ENCODE measurements around the gene IKBIP.
"Not testable (repeated sequence)": the region's sequence is repeated elsewhere in the genome, so short reads cannot be mapped to it uniquely, and the experiment has no call there.

The IKBIP gene

DNA sequence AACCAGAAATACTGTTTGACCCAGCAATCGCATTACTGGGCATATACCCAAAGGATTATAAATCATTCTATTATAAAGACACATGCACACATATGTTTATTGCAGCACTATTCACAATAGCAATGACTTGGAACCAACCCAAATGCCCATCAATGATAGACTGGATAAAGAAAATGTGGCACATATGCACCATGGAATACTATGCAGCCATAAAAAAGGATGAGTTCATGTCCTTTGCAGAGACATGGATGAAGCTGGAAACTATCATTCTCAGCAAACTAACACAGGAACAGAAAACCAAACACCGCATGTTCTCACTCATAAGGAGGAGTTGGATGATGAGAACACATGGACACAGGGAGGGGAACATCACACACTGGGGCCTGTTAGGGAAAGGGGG lies 67.8 kb downstream of the IKBIP start:
- not testable (repeated sequence) for DNase-seq (ENCODE audit: low read depth)

DNA sequence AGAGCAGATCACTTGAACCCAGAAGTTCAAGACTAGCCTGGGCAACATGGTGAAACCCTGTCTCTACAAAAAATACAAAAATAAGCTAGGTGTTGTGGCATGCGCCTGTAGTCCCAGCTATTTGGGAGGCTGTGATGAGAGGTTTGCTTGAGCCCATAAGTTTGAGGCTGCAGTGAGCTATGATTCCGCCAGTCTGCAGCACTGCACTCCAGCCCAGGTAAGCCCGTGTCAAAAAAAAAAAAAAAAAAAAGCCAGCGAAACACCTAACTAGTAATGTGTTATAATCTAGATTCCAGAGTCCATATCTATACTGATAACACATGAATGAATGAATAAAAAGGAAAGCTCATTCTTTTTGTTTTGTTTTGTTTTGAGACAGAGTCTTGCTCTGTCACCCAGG lies 69.6 kb downstream of the IKBIP start:
- no peak for DNase-seq (ENCODE audit: low read depth)
